ENCODE measurements around the gene OPN5. TPM values are rescaled to one million over a fixed set of nuclear protein-coding genes. Genes with fewer than 3 reads are reported as not detected.
"Not testable (repeated sequence)": the region's sequence is repeated elsewhere in the genome, so short reads cannot be mapped to it uniquely, and the experiment has no call there.

The OPN5 gene
- polyA plus RNA-seq (ENCODE audit: insufficient read length in 4 of 4) = 1 to 10 TPM in 1 of 4 donors, under 1 TPM in 3; 0.52 to 1.1 (median 0.64) TPM

- DNase-seq (ENCODE audit: low read depth in 4 of 4, low spot score in 3 of 4) = no peak
These were observed at the start of gene OPN5 for GRCh38 chr6:47781732-47782131. Gene OPN5 (plus strand): TSS chr6:47782032. CDS start chr6:47782067, 35 bp downstream.

- no peak for DNase-seq (ENCODE audit: low read depth in 4 of 4, low spot score in 3 of 4)
These were observed 47.8 kb upstream of the OPN5 start for GRCh38 chr6:47733879-47734558.

- DNase-seq (ENCODE audit: low read depth in 4 of 4, low spot score in 3 of 4) = no peak
These were observed 46.9 kb upstream of the OPN5 start for GRCh38 chr6:47734831-47735481.

- no peak for DNase-seq (ENCODE audit: low read depth in 4 of 4, low spot score in 3 of 4)
These were observed 45.6 kb upstream of the OPN5 start for GRCh38 chr6:47736083-47736700.

GRCh38 chr6:47737406-47737805 is 44.4 kb upstream of the OPN5 start:
- no peak for DNase-seq (ENCODE audit: low read depth in 4 of 4, low spot score in 3 of 4)

GRCh38 chr6:47740714-47741113 is 41.1 kb upstream of the OPN5 start:
- no peak for DNase-seq (ENCODE audit: low read depth in 4 of 4, low spot score in 3 of 4)

- DNase-seq (ENCODE audit: low read depth in 4 of 4, low spot score in 3 of 4) = no peak
These were observed 40.0 kb upstream of the OPN5 start for GRCh38 chr6:47741807-47742206.

- DNase-seq (ENCODE audit: low read depth in 4 of 4, low spot score in 3 of 4) = no peak
These were observed 38.1 kb upstream of the OPN5 start for GRCh38 chr6:47743744-47744143.

GRCh38 chr6:47745269-47745668 is 36.6 kb upstream of the OPN5 start:
- DNase-seq (ENCODE audit: low read depth in 4 of 4, low spot score in 3 of 4) = not testable (repeated sequence)

- DNase-seq (ENCODE audit: low read depth in 4 of 4, low spot score in 3 of 4) = no peak
These were observed 32.1 kb upstream of the OPN5 start for GRCh38 chr6:47749757-47750156.

- DNase-seq (ENCODE audit: low read depth in 4 of 4, low spot score in 3 of 4) = no peak
These were observed 29.0 kb upstream of the OPN5 start for GRCh38 chr6:47752801-47753200.

GRCh38 chr6:47759364-47759763 is 22.5 kb upstream of the OPN5 start:
- no peak for DNase-seq (ENCODE audit: low read depth in 4 of 4, low spot score in 3 of 4)

- no peak for DNase-seq (ENCODE audit: low read depth in 4 of 4, low spot score in 3 of 4)
These were observed 19.3 kb upstream of the OPN5 start for GRCh38 chr6:47762502-47762901.

- DNase-seq (ENCODE audit: low read depth in 4 of 4, low spot score in 3 of 4) = no peak
These were observed 15.4 kb upstream of the OPN5 start for GRCh38 chr6:47766445-47766844.

GRCh38 chr6:47767102-47767501 is 14.7 kb upstream of the OPN5 start:
- no peak for DNase-seq (ENCODE audit: low read depth in 4 of 4, low spot score in 3 of 4)

GRCh38 chr6:47769982-47770381 is 11.8 kb upstream of the OPN5 start:
- DNase-seq (ENCODE audit: low read depth in 4 of 4, low spot score in 3 of 4) = no peak

GRCh38 chr6:47772359-47772758 is 9.5 kb upstream of the OPN5 start:
- no peak for DNase-seq (ENCODE audit: low read depth in 4 of 4, low spot score in 3 of 4)

GRCh38 chr6:47773005-47773404 is 8.8 kb upstream of the OPN5 start:
- no peak for DNase-seq (ENCODE audit: low read depth in 4 of 4, low spot score in 3 of 4)

- peak; percentile 40 to 51 (median 42) for DNase-seq (ENCODE audit: low read depth in 4 of 4, low spot score in 3 of 4)
These were observed 1.1 kb upstream of the OPN5 start for GRCh38 chr6:47780510-47781356.

GRCh38 chr6:47785182-47785581 is 3.4 kb downstream of the OPN5 start:
- DNase-seq (ENCODE audit: low read depth in 4 of 4, low spot score in 3 of 4) = no peak

Measured in right renal pelvis (tissue), 4 donors.